AML-193 (cell line): Measurements from ENCODE around the gene SEMA3D.
A peak's percentile ranks its signal among the peaks of the same experiment; 100 is the strongest.

ENCODE experiments used
- DNase-seq, 2 experiments: peaks; one replicate each; lab custom pipeline; 2025; lab: John Stamatoyannopoulos, UW

Gene SEMA3D

DNA sequence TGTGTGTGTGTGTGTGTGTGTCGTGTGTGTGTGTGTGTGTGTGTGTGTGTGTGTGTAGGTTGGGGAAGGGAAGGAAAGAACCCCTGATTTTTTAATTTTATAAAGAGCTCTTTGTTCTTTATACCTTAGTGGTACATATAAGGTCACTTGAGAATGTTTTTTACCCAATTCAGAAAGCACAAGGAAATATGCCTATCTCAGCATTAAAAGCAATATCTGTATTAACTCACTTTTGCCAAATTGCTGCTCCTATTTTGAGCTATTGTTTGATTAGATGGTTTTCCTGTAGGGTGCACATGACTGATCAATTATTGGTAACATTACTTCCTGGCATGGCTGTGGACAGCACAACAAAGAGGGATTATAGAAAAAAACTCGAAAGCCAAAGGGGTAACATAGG lies 60.5 kb downstream of the SEMA3D start:
- DNase-seq, result no peak

DNA sequence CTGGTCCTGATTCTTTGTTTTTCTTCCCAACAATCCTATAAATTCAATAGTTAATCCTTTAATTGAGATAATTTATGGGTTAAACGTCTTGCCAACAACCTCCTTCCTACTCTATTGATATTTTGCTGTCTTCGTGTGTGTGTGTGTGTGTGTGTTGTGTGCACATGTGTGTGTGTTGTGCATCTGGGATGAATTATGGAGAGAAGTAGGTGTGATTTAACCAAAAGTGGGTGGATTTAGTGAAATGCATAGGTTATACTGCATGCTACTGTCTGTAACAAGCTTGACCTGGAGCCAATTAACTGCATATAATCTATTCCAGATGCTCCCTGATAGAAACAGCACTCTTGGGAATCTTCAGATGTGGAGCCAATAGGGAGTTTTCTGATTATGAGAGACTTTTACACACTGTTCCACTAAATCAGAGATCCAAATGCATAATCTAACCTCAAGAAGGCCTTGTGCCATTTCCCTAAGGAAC lies 61.2 kb downstream of the SEMA3D start:
- no peak for DNase-seq

DNA sequence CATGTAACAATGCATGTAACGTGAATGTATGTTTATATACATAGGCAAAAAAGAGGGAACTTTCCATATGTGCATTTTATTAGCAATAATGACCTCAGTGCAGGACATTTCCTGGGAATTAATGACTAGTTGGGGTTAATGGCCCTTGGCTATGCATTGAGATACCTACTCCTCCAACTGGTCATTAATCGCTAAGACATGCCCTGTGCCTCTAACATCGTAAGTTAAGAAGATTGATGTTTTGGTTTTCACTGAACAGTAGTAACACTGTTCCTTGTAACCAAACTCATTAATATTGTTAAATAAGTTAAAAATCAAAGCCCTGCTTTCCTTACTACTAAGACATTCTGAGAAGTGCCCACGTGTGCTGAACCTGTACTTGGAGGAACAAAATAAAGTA lies 61.7 kb downstream of the SEMA3D start:
- DNase-seq, result no peak

DNA sequence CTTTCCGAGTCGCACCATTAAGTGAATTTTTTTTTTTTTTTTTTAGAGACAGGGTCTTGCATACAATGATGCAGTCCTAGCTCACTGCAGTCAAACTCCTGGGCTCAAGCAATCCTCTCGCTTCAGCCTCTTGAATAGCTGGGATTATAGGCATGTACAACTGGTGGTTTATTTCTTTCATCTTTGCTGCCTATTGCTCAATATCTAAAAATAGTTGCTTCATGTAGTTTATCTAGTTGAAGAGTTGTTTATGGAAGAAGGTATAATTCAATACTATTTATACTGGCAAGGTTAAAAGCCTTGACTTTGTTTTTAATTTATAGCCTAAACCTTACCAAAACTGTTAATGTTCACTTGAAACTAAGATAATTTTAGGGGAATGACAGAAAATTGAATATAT lies 66.9 kb downstream of the SEMA3D start:
- DNase-seq, result no peak

DNA sequence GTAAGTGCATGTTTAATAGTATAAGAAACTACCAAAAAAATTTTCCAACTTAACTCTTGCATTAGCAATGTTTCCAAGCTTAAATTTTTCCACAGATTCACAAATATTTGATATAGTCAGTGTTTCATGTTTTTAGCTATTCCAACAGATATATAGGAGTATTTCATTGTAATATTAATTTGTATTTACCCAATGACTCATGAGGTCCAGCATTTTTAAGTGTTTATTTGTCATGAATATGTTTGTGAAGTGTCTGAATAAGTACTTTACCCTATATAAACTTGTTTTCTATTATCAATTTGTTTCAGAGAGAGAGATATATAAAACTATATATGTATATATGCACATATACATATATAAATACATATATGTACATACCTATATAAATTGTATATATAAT lies 71.0 kb downstream of the SEMA3D start:
- DNase-seq, result no peak

DNA sequence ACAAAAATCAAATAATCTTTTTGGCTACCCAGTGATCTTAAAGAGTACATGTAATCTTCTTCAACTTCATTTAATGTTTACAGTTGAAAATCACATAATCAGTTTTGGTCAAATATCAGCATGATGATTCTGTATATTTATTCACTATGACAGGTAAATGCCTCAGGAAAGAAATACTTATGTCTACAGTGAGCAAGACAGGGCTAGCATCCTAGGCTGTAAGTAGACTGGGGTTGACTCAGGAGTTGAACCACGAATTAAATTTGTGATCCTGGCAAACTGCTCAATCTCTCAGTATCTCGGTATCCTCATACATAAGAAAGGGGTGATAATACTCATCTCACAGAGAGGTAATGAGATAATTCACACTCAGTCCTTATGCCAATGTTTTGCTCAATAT lies 71.8 kb downstream of the SEMA3D start:
- no peak for DNase-seq

DNA sequence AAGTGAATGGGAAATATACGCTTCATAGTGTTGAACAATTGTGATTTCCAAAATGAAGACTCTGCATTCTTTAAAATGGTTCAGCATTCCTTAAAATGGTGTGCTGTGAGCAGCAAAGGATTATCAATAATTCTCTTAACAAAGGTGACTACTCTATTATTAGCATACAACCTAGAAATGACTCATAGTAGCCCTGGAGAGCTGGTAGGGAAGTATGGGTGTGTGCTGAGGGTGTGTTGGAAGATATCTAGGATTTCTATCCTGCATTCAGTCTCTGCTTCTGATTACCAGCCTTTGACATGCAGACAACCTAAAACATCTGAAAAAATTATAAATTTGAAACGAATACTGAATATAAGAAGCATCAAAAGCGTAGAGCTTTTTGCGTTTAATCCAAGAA lies 72.5 kb downstream of the SEMA3D start:
- no peak for DNase-seq

DNA sequence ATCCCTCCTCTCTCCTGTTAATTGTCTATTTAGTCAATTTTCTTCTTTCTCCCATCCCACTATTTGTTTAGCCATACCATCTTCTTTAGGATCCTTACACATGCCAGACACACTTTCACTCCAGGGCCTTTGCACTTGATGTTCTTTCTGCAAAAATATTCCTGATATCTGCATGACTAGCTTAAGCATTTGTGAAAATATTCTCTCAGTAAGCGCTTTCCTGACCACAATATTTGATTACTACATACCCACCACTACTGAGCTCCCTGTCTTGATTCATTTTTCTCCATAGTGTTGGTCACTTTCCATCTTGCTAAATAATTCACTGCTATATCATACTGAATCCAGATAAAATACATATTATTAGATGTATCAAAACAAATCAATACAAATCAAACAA lies 75.1 kb downstream of the SEMA3D start:
- DNase-seq, result no peak

DNA sequence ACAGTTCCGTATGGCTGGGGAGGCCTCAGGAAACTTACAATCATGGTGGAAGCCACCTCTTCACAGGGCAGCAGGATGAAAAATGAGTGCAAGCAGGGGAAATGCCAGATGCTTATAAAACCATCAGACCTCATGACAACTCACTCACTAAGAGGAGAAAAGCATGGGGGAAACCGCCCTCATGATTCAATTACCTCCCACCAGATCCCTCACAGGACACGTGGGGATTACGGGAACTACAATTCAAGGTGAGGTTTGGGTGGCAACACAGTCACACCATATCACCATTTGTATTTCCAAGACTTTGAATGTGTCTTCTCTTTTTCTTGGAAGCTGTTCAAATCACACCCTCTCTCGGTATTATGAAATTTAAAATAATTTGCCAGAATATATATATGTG lies 80.1 kb downstream of the SEMA3D start:
- DNase-seq, result no peak

DNA sequence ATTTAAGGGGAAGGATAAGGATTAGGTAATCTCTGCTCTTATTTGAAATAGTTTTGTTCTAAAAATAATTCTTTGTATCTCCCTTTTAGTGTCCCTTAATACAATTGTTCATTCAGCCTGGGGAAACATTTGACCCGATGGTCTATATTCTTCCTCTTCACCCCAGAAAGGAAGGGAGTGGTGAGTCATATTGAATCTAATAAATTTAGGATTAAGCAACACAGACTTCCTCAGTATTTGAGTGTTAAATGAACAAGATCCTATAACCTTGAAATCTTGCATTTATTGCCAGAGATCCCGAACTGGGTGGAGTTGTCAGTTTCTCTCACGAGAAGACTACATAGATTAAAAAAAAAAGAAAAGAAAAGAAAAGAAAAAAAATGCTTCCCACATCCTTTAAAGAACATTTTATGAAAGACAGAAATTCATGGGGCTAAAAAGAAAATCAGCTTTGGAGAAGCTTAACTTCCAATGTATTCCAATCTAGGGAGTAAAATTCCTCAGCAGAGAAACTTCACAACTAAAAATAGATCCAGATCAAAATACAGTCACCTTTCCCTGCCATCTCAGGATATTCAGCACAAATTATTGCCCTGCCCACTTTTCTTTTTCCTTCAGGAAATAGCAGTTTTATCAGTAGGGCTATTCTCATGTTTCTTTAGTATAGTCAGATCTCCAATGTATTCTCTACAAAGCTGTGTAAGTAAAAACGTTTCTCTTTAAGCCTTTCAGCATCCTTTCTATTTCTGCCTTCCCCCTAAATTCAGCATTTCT lies 82.2 kb downstream of the SEMA3D start:
- peak; percentile 29 to 54 for DNase-seq

DNA sequence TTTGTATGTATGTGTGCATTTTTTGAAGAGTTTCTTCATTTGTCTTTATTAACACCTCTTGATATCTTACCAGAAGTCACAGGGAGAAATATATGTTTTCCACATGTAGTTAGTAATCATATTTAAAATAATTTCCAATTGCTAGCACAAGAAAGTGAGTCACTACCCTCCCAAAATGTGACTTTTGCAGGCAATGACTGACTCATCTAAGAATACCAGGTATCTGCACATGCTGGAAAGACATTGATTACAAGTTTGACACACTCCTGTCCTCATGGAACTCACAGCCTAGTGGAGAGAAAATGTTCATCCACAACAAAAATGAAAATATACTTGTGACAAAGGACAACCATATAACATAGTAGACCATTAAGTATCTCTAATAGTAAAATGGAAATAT lies 82.9 kb downstream of the SEMA3D start:
- DNase-seq, result no peak

DNA sequence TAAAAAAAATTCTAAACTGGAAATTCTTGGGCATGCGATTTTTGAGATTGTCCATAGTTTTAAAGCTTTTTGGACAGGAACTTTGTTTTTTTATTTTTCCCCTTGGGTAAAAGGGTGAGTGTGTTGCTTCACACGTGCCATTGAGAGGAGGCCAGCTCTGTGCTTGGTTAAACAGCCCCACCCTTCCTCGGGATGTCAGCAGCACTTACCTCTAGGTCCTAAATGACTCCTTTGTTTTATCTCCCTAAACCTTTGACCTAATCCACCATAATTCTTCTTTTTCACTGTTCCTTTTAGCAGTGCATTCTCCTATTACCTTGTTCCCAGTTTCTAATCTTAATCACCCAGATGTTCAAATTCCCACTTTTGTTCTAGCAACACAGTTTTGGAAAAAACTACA lies 83.5 kb downstream of the SEMA3D start:
- no peak for DNase-seq

DNA sequence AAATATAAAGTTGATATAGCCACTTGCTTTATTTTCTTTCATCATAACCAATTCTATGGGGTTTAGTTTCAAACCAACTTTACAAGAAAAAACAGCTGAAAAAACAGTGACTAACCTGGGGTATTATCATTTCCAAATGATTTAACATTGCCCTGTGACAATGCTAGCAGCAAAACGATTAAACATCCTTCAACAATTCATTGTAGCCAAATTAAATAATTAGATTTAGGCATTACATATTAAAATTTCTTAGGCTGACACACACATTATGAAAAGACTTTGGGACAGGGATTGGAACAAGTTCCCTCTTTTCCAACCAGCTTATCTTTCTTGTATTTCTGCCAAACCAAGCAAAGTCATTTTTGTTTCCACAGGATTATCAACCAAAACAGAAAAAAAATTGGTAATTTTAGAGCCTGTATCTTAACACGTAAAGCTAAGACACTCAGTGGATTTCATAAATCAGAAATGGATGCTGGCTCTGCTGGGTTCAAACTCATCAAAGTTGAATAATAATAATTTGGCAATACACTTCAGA lies 84.0 kb downstream of the SEMA3D start:
- no peak for DNase-seq

DNA sequence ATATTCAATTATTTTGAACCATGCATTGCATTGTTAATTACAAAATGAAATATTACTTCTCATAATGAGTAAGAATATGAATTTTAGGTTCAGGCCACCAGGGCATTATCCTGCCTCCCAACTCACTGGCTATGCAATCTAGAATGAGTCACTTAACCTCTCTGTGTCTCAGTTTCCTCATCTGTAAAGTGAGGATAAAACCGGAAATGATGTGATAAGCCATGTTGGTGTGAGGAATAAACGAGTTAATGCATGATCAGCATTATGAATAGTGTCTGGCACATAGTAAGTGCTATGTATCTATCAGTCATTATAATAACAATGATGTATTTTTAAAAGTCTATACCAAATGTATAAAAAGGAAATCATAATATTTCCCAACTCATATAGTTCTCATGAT lies 85.5 kb downstream of the SEMA3D start:
- DNase-seq, result no peak

DNA sequence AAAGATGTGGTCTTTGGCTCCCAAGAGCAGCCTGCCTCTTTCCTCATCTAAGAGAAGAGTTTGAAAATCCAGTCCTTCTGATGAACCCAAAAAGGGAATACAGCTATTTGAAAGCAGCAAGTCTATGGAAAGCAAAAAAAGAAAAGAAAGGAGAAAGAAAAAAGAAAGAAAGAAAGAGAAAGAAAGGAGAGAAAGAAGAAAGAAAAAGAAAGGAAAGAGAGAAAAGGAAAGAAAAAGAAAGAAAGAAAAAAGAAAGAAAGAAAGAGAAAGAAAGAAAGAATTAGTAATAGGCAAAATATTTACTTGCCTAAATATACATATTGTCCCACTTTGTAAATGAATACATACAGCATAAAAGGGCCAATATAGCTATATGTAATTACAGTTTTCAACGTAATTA lies 89.0 kb downstream of the SEMA3D start:
- DNase-seq, result no peak

DNA sequence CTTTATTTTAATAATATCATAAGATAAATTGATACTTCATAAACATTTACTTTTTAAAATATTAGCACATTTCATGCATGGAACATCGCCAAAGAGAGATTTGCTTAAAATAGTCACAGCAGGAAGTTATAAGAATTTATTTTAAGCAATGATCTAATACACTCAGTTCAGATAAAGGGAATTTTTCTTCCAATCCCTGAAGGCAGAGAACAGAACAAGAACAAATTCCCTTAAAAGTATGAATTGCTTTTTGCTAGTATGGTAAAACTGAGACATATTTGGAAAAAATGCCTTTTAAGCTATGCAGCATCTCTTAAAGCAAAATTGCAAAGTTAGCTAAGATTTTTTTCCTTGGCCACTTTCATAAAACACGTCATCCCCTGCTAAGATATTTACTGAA lies 91.0 kb downstream of the SEMA3D start:
- DNase-seq, result no peak

DNA sequence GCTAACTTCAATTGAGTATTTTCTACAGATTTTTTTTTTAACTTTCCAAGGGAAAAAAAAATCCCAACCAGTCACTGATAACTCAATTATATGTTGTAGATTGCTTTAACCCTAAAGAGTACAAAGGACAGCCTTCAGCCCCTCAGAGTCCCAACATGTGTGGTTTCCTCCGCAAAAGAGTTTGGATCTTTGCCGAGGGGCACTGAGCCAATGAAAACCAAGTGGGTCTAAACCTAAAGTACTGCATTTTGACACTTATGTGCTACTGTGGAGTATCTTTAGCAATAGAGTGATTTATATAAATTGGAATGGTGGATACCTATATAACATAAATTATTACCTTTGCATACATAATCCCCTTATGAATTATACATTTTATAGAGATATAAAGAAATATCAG lies 91.5 kb downstream of the SEMA3D start:
- no peak for DNase-seq

DNA sequence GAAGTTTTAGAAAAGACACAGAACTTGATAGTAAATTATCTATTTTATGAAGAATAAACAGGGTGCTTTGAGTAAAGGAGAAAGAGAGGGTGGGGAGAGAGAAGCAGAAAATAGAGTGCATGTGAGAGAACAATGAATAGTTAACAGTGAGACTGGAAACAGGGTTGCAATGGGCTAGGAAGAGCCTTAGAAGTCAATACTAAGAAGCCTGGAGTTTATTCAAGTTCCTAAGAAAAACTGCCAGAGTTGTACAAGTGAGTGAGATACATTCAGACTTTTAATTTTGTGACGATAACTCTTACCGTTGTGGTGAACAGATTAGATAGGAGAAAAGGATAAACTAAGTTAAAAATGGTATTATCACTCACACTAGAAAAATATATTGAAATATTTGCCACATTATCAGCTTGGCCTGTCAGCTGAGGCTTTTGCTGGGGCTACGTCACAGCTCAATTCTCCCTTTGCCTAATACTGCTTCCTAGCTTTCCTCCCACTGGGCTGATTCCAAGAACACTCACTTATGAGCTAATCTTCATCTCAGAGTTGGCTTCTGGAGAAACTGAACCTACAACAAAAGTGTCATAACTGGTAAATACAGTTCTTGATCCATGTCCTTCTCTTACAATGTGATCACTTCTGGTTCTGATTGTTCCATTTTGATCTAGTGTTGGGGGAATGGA lies 92.7 kb downstream of the SEMA3D start:
- no peak for DNase-seq

DNA sequence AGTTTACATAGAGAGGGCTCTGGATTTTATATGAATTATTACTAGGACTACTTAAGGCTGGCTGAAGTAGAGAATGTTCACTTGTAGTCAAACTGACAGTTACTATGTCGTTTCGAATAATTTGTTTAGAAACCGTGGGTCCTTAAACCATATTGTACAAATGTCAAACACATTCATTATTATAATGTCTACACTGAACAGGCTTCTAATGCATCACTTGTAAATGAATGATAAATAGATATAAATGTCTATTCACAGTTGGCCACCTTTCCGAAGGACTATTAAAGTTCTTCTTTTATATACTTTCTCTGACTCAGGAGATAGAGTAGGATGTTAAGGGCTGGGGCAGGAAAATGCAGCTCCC lies 95.3 kb downstream of the SEMA3D start:
- no peak for DNase-seq

DNA sequence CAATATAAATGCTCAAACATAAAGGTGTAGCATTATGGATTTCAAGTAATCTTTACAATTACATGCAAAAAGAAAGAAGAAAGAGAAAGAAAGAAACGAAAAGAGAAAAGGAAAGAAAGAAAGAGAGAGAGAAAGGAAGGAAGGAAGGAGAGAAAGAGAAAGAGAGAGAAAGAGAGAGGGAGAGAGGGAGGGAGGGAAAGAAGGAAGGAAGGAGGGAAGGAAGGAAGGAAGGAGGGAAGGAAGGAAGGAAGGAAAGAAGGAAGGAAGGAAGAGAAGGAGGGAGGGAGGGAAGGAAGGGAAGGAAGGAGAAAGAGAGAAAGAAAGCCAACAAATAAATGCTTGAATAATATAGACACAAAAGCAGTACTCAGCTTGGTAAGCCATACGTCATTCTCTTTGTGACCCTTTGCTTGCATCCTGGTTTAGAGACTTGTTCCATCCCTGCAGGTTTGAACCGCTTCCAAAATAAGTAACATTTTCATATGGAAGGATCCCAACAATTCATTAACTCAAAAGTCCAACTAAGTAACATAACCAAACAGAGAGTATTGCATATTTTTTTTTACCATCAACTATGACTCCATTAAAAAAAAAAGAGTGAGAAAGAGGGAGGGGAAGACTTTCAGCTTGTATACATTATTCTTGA lies 95.8 kb downstream of the SEMA3D start:
- DNase-seq, result no peak

DNA sequence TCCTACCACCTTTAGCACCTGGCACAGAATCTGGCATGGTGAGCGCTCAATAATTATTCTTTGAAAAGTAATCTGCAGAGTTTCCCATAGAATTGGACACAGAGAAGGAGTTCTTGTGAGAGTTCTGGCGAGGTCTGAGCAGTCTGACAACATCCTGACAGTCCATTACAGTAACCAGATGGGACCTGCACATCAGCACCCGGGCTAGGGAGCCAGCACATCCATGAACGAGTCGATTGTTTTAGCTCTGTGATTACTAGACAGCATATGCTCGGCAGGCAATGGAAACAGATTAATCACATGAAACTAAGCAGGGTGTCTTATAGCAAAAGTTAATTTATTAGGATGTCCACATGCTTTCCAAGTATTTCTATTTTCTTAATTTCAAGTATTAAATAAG lies 96.7 kb downstream of the SEMA3D start:
- no peak for DNase-seq

DNA sequence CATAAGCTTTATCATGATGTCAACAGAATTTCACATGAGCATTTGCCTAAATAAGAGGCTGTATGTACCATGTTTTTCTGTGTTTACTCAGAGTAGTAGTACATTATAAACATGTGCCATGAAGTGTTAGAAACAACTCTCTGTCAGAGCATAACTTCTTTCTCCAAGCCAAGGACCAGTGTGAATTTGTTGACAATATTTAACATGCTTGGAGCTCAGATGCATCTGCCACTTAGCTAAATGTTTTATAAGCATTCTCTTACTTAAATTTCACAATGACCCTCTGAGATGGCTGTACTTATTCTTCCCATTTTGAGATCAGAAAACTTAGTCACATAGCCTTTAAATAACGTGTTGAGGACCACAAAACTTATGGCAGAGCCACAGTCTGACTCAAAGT lies 105.0 kb downstream of the SEMA3D start:
- no peak for DNase-seq

DNA sequence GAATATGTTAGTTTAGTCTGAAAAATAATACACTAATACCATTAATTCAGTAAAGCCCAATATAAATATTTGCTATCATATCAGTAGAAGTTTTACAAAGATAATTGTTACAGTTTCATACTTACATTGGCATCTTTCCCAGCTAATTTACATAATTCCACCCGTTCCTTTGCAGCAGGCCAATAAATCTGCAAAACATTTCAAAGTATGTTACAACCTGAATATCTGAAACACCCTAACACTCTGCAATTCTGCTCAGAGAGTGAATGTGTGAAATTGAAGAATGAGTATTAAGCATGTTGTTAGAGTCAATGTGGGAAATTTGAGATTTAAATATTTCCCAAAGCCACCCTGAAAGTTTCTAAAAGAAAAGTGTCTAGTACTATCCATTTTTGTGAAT lies 105.5 kb downstream of the SEMA3D start:
- DNase-seq, result no peak
